K562 (cell line): ENCODE data around the gene GP1BB. TPM values are rescaled to one million over a fixed set of nuclear protein-coding genes. Genes with fewer than 3 reads are reported as not detected.

ENCODE experiments used
- CHCHD3 ChIP-seq: fragments of 250-450 bp; sonication (Bioruptor Pico); IDR thresholded peaks from 2 replicates; pipeline ENCODE4 v2.1.2; 2022; ENCODE audit warnings: mild to moderate bottlenecking
- CTBP1 ChIP-seq: fragments of 450-650 bp; IDR thresholded peaks from 2 replicates; pipeline ENCODE4 v1.6.1; 2016; ENCODE audit warnings: borderline replicate concordance
- DNMT1 ChIP-seq: fragments of 450-650 bp; IDR thresholded peaks from 2 replicates; pipeline ENCODE4 v1.6.1; 2016; ENCODE audit warnings: antibody characterized with exemption, mild to moderate bottlenecking
- FOXK1 ChIP-seq: sonication (generic); formaldehyde crosslinking; IDR thresholded peaks from 2 replicates; pipeline ENCODE4 v1.8.0; 2022; ENCODE audit warnings: missing genetic modification reagents, mild to moderate bottlenecking, borderline replicate concordance
- ID3 ChIP-seq, 2 experiments: fragments of 250-450 bp in 1 of 2; fragments of 450-650 bp in 1 of 2; sonication (Bioruptor Pico) in 1 of 2; IDR thresholded peaks; 2 replicates each; pipeline versions ENCODE4 v1.6.1 to v1.8.0; 2016 to 2021; ENCODE audit warnings: mild to moderate bottlenecking in 2 of 2, moderate library complexity in 2 of 2, missing compliant biosample characterization in 1 of 2, missing genetic modification characterization in 1 of 2
- TARDBP ChIP-seq: fragments of 450-650 bp; IDR thresholded peaks from 2 replicates; pipeline ENCODE4 v1.6.1; 2016
- YY1 ChIP-seq, 3 experiments: IDR thresholded peaks; 2 replicates each; pipeline ENCODE4 v1.6.1; 2011; ENCODE audit warnings: low read length in 2 of 3, mild to moderate bottlenecking in 2 of 3, moderate library complexity in 2 of 3, borderline replicate concordance in 1 of 3, control low read depth in 1 of 3, low read depth in 1 of 3; ENCODE audit not compliant: insufficient read depth in 3 of 3, insufficient replicate concordance in 2 of 3, control insufficient read depth in 1 of 3, insufficient read length in 1 of 3; ENCODE audit errors: extremely low read depth in 1 of 3
- ZNF274 ChIP-seq: IDR thresholded peaks from 2 replicates; pipeline ENCODE4 v1.6.1; 2011; ENCODE audit warnings: low read depth, mild to moderate bottlenecking, low read length, moderate library complexity, borderline replicate concordance
- ZNF445 ChIP-seq: fragments of 250-450 bp; sonication (Bioruptor Pico); IDR thresholded peaks from 2 replicates; pipeline ENCODE4 v1.4.0; 2020; ENCODE audit warnings: low read depth, mild to moderate bottlenecking, moderate library complexity
- polyA plus RNA-seq, 8 experiments: library from polyadenylated mRNA; depleted of rRNA in 4 of 8; stranded (reverse) in 5 of 8; unstranded in 3 of 8; fragments of >200 nt; fragmentation: Nextera tagmentation in 2 of 8; fragmentation: Illumina TruSeq in 1 of 8; extraction: Ambion mirVana in 2 of 8; extraction: Trizol in 1 of 8; gene quantifications; 2 replicates each; pipeline versions ENCODE4 v1.2.1 to v1.2.3, GENCODE V29; 2011 to 2014; ENCODE audit warnings: inconsistent platforms in 1 of 8, missing spikeins in 1 of 8
- total RNA-seq, 7 experiments: library from RNA; depleted of rRNA in 6 of 7; stranded (reverse); fragments of >200 nt in 6 of 7; fragmentation: Illumina TruSeq in 2 of 7; extraction: Trizol in 2 of 7; gene quantifications; 2 replicates each; pipeline versions ENCODE4 v1.2.1 to v1.2.3, GENCODE V29; 2011 to 2021; ENCODE audit warnings: low replicate concordance in 1 of 7
- TF ChIP-seq, protein P1 (sequence below): IDR thresholded peaks from 2 replicates; pipeline ENCODE4 v1.6.1; 2011; ENCODE audit warnings: borderline replicate concordance, low read depth, mild to moderate bottlenecking, moderate library complexity, low read length; ENCODE audit not compliant: insufficient read depth, poor library complexity, severe bottlenecking
- TF ChIP-seq, protein P2 (sequence below), 3 experiments: IDR thresholded peaks in 2 of 3; conservative IDR thresholded peaks in 1 of 3; 2 replicates each; pipeline ENCODE4 v1.5.1; 2011 to 2012; ENCODE audit warnings: low read length in 3 of 3, mild to moderate bottlenecking in 3 of 3, control low read depth in 2 of 3, improper control_type of control experiment in 1 of 3, inconsistent platforms in 1 of 3, low read depth in 1 of 3, mixed read lengths in 1 of 3, moderate library complexity in 1 of 3; ENCODE audit not compliant: insufficient read depth in 2 of 3
- TF ChIP-seq, protein P3 (sequence below): fragments of 250-450 bp; sonication (Bioruptor Pico); IDR thresholded peaks from 2 replicates; pipeline ENCODE4 v1.5.0; 2021; ENCODE audit warnings: mild to moderate bottlenecking, borderline replicate concordance

The GP1BB gene
- total and polyA plus RNA-seq, 9 of the 15 experiments (the other 6 are each of a cell fraction or from before 2014, with no cell fraction given): 0.69 to 162 (median 2.8) TPM

DNA sequence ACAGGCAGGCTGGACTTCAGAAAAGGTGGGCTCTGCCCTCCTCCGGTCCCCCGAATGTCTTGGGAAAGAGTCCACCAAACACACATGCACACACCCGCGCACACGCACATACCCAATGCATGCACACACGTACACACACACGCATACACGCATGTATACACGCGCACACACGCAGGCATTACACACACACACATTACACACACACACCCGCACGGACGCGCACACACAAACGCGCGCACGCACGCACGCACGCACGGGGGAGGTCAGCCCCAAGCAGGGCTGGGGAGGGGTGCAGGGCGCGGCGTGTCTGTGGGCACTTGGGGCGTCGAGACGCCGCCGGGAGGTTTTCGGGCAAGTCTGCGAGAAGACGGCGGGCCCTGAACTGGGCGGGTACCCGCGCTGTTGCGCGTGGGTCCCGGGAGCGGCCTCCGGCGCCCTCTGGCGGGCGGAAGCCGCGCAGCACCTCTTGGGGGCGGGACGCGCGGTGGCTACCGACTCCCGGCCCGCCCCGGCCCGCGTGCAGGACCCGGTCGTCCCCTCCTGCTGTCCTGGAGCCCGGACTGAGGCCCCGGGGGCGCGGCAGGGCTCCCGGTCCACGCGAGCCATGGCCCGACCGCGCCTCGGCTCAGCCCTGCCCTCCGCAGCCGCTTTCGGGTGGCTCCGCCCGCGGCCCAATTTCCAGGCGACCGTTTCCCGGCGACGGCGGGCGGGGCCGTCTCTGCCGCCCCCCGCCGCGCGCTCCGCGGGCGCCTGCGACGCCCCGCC, 5.5 kb upstream of the GP1BB start (continued):
- TF ChIP-seq CHCHD3 (peak; percentile 78; the same call in 1 of the 2 replicates), ID3 (CRISPR knock-in tag; IDR thresholded peaks at IDR 0.05) (no peak), ID3 (tag; IDR thresholded peaks at IDR 0.05) (no peak), FOXK1 (CRISPR knock-in tag) (no peak), TARDBP (no peak), ZNF274 (no peak), DNMT1 (peak; percentile 98; the same call in 1 of the 2 replicates), CTBP1 (no peak), ZNF445 (CRISPR knock-in tag) (no peak), YY1 (IDR thresholded peaks at IDR 0.05; ENCODE audit: borderline replicate concordance in 1 of 3, control insufficient read depth in 1 of 3, extremely low read depth in 1 of 3, insufficient read depth in 3 of 3, insufficient read length in 1 of 3, insufficient replicate concordance in 2 of 3, low read depth in 1 of 3, low read length in 2 of 3) (peak in 2 of 3 experiments; percentile 9 to 66)
- TF ChIP-seq, protein P1, sequence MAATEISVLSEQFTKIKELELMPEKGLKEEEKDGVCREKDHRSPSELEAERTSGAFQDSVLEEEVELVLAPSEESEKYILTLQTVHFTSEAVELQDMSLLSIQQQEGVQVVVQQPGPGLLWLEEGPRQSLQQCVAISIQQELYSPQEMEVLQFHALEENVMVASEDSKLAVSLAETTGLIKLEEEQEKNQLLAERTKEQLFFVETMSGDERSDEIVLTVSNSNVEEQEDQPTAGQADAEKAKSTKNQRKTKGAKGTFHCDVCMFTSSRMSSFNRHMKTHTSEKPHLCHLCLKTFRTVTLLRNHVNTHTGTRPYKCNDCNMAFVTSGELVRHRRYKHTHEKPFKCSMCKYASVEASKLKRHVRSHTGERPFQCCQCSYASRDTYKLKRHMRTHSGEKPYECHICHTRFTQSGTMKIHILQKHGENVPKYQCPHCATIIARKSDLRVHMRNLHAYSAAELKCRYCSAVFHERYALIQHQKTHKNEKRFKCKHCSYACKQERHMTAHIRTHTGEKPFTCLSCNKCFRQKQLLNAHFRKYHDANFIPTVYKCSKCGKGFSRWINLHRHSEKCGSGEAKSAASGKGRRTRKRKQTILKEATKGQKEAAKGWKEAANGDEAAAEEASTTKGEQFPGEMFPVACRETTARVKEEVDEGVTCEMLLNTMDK: no peak
- TF ChIP-seq, protein P2, sequence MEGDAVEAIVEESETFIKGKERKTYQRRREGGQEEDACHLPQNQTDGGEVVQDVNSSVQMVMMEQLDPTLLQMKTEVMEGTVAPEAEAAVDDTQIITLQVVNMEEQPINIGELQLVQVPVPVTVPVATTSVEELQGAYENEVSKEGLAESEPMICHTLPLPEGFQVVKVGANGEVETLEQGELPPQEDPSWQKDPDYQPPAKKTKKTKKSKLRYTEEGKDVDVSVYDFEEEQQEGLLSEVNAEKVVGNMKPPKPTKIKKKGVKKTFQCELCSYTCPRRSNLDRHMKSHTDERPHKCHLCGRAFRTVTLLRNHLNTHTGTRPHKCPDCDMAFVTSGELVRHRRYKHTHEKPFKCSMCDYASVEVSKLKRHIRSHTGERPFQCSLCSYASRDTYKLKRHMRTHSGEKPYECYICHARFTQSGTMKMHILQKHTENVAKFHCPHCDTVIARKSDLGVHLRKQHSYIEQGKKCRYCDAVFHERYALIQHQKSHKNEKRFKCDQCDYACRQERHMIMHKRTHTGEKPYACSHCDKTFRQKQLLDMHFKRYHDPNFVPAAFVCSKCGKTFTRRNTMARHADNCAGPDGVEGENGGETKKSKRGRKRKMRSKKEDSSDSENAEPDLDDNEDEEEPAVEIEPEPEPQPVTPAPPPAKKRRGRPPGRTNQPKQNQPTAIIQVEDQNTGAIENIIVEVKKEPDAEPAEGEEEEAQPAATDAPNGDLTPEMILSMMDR (IDR thresholded peaks at IDR 0.05 in 2 of 3, conservative IDR thresholded peaks at IDR 0.05 in 1 of 3; ENCODE audit: insufficient read depth in 2 of 3, low read depth in 1 of 3, low read length in 3 of 3): peak; percentile 98 to 100 (median 98)
- TF ChIP-seq, protein P3, sequence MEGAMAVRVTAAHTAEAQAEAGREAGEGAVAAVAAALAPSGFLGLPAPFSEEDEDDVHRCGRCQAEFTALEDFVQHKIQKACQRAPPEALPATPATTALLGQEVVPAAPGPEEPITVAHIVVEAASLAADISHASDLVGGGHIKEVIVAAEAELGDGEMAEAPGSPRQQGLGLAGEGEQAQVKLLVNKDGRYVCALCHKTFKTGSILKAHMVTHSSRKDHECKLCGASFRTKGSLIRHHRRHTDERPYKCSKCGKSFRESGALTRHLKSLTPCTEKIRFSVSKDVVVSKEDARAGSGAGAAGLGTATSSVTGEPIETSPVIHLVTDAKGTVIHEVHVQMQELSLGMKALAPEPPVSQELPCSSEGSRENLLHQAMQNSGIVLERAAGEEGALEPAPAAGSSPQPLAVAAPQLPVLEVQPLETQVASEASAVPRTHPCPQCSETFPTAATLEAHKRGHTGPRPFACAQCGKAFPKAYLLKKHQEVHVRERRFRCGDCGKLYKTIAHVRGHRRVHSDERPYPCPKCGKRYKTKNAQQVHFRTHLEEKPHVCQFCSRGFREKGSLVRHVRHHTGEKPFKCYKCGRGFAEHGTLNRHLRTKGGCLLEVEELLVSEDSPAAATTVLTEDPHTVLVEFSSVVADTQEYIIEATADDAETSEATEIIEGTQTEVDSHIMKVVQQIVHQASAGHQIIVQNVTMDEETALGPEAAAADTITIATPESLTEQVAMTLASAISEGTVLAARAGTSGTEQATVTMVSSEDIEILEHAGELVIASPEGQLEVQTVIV (CRISPR knock-in tag): no peak
